GM19455 (cell line): ENCODE data around the gene EGF.
"Not testable (repeated sequence)": the region's sequence is repeated elsewhere in the genome, so short reads cannot be mapped to it uniquely, and the experiment has no call there.

Experiments
- ATAC-seq: cut with Tn5 transposase; IDR thresholded peaks from one replicate; pipeline ENCODE4 v1.9.1; 2021; ENCODE audit not compliant: unreplicated experiment

Gene EGF

DNA sequence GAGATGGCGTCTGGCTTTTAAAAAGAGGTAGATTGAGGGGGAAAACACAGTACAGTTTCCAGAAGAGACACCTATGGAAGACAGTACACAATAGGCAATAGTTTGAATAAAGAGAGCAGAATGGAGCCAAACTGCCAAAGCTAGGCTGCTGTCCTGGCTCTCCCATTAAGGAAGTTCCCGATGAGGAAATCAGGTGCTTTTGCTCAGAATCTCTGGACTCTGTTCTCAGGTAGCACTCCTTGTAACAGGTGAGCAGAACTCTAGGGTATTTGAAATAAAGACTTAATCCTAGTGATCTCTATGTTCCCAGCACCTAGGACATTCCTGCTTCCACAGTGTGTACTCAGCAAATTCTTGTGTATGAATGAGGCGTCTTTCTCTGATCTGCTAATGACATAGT is 1.6 kb downstream of the EGF start:
- ATAC-seq, result no peak

DNA sequence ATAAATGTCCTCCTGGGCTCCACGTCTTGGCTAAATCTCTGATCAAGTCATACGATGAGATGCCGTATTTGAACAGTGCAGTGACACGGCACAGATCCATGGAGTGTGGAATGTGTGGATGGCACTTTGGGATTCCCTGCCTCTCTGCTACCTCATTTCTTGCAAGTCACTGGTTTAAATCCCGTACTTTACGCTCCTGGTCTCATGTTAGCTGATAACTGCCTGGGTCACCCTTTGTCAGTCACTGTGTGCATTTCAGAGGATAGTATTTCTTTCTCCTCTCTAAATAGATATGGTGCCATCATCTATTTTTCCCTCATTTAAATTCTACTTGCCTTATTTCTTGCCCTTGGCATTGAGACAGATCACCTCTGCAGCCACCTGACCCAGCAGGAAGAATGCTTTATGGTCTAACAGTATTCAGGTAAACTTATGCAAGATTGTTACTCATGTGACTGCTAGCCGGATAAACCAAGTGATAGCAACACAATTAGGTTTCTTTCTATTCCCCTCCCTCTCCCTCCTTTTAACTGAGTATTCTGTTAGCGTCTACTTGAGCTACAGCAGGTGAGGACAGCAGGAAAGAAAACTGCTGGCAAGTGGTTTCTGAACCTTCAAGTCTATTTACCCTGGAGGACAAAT is 2.8 kb downstream of the EGF start:
- no peak for ATAC-seq

DNA sequence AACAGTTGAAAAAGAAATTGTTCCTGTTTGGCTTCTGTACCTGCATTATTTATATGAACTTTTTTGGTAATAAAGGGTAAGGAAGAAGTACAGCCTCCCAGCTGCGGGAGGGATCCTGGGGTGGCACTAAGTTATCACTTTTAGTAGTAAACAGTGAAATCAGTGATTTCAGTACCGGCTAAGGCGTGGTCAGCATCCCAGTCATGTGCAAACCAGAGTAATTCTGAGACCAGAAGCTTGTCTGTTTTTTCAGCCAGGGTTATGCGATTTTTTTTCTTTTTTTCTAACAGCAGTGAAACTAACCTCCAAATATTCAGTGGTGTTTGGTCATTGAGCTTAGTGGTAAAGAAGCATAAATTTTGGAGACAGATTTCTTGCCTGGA is 3.3 kb downstream of the EGF start:
- no peak for ATAC-seq

DNA sequence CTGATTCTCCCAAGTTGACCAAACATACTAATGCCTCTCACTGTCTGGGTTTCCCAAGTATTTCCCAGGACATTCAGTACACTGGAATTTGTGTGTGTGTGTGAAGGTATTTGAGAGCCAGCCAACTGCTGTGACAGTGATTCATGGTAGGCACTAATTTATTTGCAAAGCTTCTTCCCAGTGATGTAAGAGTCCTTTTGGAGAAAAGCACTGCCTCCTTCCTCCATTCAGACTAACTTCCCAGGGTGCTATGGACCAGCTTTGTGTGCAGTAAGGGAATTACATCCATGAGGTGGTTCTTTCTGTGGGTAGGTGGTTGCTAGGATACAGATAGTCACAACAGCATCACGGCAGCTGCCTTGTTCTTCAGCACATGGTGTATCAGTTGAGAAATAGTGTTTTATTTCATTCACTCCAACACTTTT is 8.7 kb downstream of the EGF start:
- no peak for ATAC-seq

DNA sequence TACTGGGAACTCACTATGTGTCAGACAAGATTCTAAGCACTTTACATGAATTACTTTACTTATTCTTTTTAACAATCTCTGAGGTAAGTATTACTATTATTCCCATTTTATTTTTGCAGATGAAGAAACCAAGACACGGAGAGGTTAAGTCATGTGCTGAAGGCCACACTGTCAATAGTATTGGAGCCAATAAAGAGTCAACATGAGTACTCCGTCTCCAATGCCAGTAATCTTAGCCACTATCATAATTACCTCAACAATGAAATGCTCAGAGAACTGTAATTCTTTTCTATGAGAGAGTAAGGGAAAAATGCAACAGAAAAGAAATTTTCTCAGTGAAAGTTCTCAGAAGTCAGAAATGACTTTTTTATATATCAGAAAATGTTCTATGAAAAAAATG is 12.7 kb downstream of the EGF start:
- ATAC-seq, result no peak

DNA sequence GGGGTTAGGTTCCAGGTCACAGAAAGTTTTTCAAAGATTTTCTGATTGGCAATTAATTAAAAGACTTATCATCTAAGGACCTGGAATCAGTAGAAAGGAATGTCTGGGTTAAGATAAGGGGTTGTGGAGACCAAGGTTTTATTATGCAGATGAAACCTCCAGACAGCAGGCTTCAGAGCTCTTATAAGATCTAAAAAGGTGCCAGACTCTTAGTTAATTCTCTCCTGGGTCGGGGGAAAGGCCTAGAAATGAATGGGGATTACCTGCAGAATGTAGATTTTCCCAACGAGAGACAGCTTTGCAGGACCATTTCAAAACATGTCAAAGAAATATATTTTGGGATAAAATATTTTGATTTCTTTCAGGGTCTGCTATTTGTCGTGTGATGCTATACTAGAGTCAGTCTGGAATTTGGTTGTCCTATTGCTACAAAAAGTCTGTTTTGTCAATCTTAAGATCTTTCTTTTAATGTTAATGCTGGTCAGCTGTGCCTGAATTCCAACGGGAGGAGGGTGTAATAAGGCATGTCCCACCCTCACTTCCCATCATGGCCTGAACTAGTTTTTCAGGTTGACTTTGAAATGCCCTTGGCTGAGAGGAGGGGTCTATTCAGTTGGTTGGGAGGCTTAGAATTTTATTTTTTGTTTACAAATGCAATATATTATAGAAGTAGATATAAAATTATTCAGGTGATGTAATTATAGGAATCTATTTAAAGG is 15.8 kb downstream of the EGF start:
- no peak for ATAC-seq

DNA sequence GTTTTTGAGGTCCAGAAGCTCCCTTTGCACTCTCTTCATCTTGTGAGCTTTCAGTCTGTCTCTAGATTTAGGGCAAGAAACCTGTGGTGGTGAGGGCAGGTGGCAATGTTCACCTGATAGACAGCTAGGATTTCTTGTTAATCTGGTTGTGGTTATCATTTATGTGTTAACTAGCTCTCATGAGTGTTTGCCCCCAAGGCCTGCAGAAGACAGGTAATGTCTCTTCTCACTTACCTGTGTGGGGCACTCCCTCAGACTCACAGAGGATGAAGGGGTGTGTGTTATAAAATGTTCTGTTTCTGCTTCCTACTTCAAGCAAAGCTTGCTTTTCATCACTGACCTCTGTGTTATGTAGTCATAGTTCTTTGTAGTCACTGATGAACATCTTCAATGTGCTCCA is 17.8 kb downstream of the EGF start:
- no peak for ATAC-seq

DNA sequence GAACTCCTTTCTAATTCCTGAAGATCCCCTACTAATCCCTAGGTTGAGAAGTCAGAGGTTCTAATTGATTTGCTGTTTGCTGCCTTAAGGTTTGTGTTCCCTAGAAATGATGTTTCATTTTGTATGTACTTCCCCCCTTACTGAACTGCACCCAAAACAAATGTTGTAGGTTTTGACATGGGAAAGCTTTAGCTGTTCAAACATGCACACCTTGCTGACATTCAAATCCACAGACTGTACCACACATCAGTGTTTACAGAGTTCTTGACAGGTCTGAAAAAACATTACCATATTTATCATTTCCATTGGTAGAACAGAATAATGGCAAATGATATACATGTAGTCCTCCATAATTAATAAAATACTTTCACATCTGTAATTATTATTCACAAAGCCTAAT is 18.2 kb downstream of the EGF start:
- ATAC-seq, result no peak

DNA sequence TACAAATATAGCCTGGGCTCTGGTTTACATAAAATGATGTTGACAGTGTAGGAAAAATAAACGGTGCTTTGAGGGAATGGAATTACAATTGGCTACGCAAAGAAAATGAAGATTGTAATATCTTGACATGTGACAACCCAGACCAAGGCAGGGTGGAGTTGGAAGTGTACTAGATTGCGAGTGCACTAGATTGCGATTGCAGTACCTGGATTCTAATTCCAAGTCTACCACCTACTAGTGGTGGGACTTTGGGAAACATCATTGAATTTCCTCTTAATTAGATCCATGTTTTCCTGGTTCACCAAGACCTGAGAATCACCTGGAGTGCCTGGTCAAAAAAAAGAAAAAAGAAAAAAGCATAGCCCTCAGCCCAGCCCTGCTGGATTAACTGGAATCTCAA is 18.6 kb downstream of the EGF start:
- no peak for ATAC-seq

DNA sequence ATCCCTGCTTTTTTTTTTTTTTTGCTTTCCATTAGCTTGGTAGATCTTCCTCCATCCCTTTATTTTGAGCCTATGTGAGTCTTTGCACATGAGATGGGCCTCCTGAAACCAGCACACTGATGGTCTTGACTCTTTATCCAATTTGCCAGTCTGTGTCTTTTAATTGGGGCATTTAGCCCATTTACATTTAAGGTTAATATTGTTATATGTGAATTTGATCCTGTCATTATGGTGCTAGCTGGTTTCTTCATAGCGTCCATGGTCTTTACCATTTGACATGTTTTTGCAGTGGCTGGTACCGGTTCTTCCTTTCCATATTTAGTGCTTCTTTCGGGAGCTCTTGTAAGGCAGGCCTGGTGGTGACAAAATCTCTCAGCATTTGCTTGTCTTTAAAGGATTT is 24.7 kb downstream of the EGF start:
- not testable (repeated sequence) for ATAC-seq

DNA sequence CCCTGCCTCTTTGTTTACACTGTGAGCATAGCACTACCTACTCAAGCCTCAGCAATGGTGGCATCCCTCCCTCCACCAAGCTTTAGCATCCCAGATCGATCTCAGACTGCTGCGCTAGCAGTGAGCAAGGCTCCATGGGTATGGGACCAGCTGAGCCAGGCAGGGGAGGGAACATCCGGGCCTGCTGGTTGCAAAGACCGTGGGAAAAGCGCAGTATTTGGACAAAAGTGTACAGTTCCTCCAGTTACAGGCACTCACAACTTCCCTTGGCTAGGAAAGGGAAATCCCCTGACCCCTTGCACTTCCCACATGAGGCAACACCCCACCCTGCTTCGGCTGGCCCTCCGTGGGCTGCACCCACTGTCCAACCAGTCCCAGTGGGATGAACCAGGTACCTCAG is 26.5 kb downstream of the EGF start:
- ATAC-seq, result no peak

DNA sequence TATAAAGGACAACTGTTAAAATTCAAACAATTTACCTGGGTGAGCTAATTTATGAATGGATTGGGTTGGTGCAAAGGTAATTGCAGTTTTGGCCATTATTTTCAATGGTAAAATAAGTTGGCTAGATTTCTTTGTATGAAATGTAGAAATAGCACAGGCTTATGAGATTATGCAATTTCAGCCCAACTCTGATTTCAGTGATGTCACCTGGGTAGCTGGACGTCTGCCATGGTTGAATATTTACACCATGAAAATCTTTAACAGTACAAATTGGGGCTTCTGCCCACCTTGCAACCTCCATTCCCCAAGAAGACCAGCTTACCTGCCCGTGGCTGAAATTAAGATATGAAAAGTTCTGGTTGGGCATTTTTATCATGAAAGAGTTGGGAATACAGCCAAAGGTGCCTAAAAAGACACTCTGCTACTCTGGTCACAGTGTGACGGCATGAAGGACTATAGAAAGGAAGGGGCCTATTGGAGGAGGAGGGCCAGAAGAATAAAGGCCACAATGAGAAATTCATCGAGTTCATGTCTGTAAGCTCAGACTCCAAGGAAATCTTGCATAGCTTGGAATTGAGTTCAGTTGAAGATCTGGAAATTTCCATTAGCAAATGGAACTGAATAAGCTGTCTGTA is 29.7 kb downstream of the EGF start:
- no peak for ATAC-seq

DNA sequence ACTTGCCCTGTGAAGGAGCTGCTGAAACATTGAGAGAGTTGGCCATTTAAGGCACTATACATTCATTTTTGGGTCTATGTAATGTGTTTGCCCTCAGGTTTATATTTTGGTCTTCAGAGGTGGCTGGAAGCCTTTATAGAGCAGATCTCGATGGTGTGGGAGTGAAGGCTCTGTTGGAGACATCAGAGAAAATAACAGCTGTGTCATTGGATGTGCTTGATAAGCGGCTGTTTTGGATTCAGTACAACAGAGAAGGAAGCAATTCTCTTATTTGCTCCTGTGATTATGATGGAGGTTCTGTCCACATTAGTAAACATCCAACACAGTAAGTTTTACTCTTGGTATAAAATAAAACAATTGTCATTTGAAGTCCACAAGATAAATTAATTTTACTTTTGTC is 31.1 kb downstream of the EGF start:
- no peak for ATAC-seq

DNA sequence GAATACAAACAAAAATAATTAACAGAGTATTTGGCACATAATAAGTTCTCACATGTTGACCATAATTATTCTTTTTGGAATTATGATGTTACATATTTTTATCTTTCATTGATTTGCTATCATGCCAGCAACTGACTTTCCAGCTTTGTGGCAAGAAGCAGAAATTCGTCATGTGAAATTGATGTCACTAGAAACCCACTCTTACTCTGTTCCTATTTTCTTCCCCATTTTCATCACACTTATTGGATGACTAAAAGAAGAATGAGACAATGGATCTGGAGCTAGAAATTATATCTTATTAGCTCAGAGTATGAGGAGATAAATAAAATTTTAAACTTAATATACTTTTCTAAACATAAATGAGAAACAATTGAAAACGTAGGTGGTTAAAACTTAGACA is 31.9 kb downstream of the EGF start:
- no peak for ATAC-seq

DNA sequence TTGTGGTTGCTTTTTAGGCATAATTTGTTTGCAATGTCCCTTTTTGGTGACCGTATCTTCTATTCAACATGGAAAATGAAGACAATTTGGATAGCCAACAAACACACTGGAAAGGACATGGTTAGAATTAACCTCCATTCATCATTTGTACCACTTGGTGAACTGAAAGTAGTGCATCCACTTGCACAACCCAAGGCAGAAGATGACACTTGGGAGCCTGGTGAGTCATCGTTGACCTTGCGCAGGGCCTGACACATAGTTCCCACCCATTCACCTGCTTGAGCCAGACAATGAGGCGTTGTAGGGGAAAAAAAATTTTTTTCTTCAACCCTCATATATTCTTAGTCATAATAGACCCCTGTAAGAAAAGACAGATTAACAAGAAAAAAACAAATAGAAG is 32.4 kb downstream of the EGF start:
- ATAC-seq, result no peak

DNA sequence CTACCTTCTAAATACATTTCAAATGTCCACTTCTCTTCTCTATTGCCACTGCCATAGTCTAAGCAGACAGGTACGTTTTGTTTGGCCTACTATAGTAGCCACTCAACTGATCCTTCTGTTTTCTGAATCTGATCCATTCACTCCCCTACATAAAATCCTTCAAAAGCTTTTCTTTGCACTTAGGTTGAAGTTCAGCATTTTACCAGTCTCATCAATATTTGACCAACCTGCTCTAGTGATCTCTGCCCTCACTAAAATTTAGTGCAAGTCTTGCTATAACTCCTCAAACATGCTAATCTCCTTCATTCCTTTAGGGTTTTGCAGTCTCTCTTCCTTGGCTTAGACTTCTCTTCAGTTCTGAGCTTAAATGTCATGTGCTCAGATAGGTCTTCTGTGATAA is 33.4 kb downstream of the EGF start:
- no peak for ATAC-seq

DNA sequence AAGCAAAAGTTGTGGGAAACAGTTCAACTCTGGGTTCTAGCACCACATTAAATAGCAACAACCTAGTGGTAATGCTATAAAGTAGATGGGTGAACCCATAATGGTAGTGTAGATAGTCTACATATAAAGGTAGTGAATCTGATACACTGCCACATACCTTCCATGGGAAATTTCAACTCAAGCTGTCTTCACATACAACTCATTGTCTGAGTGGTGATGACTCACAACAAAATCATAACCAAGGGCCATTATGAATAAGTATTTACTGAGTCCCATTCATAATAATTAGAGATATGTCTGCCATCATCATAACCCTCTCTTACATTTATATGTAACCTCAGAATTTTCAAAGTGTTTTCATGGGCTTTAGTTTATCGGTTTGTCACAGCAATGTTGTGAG is 34.8 kb downstream of the EGF start:
- ATAC-seq, result no peak

DNA sequence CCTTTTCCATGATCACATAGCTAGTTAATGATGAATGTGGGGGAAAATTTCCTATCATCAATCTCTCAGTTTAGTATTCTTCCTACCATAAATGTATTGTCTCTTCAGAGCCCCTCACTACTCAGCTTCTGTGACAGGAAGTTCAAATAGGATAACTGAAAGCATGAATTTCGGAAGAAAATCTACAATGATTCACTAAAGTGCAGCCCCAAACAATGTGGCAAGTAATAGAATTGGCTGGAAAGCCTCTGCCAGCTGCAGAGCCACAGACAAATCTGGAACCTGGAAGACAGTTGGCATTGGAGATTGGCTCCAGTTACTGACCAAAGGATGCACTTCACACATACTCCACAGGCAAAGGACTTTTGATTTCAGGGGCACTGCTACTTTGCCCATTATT is 35.2 kb downstream of the EGF start:
- ATAC-seq, result no peak

DNA sequence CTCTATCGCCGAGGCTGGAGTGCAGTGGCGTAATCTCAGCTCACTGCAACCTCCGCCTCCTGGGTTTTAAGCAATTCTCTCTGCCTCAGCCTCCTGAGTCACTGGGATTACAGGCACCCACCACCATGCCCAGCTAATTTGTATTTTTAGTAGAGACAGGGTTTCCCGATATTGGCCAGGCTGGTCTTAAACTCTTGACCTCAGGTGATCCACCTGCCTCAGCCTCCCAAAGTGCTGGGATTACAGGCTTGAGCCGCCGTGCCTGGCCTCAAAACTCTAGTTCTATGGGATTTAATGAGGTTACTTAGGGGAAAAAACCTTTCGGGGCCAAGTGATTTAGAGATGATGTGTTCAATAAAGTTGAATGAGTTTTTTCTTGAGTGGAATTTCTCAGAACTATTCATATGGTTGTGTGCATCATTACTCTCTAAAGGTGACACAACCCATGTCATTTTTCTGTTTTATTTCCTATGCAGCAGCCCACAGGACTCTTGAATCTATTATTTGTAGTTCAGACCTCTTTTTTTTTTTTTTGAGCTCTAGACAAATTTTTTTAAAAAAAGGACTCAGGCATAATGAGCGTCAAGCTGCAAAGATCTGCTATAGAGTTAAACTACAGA is 36.5 kb downstream of the EGF start:
- ATAC-seq, result not testable (repeated sequence)

DNA sequence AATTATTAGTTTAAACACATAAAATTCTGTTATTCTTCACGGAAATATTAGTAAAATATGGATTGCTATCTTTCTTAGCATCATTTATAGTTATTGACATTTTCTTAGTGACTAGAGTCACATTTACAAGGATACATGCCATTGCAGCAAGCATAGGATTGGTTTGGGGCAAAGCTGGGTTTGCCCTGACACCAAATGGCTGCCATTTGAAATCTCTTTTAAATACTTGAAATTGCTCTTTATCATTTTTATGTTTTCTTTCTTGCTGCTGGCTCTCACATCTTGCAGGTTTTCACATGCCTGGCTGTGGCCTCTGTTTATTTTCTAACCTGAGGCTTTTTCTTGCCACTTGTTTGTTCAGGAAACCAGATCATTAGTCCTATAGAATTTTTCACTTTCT is 39.9 kb downstream of the EGF start:
- ATAC-seq, result no peak

DNA sequence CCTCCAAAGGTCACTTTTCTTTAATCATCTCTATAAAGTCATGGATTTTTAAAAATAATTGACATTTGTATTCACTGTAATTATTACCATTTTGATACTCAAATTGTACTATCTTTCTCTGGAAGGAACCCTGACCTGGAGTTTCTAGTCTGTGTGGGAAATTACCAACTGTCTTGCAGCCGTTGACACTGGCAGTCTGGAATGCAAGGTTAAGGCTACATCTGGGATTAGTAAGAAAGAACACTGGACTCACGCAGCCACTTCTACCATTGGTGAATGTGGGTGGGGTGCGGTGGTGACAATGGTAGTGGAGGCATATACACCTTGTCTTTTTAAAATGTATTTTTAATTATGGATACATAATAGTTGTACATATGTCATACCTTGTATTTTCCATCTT is 40.9 kb downstream of the EGF start:
- ATAC-seq, result no peak

DNA sequence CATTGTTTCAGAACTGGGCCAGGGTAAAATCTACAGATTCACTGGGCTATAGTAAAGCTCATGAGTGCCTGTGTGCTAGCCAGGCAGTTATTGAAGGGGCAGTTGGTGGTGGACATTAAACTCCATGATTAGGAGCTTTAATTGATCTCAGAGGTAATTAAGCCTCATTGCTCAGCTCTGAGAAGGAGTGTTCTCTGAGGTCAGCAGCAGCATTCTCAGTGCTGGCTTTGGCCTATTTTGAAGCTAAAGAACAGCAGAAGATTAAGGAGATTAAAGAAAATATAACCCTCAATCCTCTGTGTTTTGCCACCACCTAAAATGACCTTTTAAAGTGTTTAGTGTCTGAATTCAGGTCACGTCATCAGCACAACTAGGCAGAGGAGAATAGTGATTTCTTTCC is 42.5 kb downstream of the EGF start:
- ATAC-seq, result no peak
